Stimulated activated naive CD4-positive, alpha-beta T cell (primary cell): ENCODE results near the gene PPP1R7.
A peak's percentile ranks its signal among the peaks of the same experiment; 100 is the strongest.

Source experiments
- DNase-seq, 6 experiments: peaks; one replicate each; lab custom pipeline; 2025; lab: John Stamatoyannopoulos, UW

PPP1R7 gene

DNA sequence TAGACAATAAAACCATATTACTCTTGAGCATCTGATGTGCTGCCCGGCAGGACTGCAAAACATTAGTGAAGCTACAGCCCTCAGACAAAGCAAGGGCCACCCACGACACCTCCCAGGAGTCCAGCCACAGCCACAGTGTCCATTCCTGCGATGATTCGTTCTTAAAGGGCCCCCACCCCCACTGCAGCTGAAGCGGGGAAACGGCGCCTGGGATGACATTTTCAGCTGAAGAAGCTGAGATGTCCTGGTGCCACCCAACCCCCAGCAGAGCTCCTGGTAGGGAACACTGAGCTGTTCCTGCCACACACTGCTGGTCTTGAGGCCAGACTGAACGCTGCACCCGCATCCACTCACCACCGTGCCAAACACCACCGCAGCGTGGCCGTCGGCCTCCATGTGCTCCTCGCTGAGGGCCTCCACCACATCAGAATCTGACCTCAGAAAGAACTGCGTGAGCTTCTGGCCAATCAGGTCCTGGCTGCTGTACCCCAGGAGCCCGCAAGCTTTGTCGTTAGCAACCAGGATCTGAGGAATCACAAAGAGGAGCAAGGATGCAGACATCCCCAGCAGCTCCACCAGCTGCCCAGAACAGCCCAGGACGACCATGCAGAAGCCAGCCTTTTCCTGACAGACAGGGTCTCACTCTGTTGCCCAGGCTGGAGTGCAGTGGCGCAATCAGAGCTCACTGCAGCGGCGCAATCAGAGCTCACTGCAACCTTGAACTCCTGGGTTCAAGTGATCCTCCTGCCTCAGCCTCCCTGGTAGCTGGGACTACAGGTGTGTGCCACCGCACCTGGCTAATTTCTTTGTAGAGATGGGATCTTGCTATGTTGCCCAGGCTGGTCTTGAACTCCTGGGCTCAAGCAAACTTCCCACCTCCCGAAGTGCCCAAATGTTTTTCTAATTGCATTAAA, 10.5 kb upstream of the PPP1R7 start:
- DNase-seq = no peak

DNA sequence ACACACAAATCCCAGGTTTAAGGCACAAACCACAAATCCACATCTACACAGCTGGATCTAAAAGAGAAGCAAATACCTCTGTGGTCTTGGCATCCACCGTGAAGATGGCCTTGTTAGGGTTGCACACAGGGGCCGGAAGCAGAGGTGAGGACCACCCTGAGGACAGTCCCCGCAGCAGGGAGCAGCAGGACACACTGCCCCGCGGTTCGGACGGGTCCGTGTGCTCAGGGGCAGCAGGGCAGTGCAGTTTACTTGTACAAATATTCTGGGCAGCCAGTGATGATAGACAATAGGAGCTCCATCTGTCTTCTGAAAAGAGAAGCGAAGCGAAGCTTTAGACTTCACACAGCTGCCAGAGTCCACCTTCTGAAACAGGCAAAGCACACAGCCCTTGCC, 9.8 kb upstream of the PPP1R7 start:
- DNase-seq = no peak

DNA sequence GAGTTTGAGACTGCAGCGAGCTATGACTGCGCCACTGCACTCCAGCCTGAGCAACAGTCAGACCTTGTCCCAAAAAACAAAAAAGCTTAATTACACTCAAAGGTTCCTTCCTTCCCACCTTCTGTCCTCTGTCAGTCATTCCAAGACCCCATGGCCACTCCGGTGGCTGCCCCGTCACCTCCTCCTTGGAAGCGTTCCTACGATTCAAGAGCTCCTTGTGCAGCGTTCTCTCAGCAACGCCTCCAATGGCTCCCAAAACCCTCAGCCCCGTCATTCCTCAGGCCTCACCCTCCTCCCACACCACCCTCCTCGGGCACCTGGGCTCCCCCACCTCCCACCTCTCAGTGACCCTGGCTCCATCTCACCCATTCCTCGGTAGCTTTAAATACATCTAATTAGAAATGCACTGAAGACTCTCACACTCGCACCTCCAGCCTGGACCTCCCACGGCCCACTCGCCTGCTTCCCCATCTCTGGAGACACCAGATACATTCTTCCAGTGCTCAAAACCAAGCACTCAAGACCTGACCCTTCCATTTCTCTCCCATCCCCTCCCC, 9.0 kb upstream of the PPP1R7 start:
- no peak for DNase-seq

DNA sequence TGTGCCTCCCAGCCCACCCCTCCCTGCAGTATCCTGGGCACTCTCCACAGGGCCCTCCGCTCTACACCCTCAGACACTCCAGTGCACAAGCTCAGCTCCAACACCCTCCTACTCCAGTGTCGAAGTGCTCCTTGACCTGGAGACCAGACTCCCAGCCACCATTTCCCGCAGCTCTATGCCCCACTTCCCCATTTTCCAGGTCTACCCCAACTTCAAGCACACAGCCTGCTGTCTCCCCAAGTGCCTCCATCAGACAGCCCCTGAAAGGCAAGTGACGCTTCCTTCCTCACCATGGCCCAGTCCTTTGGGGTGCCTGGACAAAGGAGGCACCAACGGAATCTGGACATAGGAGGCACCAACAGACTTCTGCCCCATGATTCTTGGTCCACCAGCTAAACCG, 8.2 kb upstream of the PPP1R7 start:
- DNase-seq = no peak

DNA sequence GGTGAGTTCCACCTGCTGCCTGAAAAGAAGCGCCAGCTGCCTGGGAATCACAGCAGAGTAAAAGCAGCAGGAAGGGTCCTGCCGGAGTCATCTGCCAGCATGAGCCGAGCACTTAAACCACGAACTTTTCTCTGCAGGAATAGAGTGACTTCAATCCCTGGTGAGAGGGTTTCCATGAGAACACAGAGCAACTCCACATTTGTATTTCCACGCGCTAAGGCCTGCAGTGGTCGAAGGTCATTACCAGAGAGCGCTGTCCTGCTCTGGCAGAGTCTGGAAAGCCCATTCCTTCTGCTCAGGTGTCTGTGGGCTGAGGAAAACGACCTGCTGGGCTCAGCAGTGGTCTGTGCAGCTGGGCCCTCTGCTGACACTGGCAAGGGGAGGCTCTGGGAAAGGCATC, 7.7 kb upstream of the PPP1R7 start:
- DNase-seq = no peak

DNA sequence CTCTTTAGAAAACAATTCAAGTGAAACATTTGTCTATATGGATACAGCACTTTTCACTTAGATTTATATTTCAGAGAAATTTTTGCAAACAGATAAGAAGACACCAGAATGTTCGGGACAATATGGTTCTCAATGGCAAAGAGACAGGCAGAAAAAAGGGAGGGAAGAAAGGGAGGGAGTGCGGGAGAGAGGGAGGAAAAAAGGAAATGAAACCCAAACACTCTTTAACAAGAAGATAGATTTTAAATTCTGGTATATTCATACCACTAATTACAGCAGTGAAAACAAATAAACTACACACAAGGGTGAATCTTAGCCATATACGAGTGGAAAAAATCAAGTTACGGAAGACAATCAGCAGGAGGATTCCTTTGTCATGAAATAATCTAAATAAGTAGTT, 4.0 kb upstream of the PPP1R7 start:
- DNase-seq = no peak

DNA sequence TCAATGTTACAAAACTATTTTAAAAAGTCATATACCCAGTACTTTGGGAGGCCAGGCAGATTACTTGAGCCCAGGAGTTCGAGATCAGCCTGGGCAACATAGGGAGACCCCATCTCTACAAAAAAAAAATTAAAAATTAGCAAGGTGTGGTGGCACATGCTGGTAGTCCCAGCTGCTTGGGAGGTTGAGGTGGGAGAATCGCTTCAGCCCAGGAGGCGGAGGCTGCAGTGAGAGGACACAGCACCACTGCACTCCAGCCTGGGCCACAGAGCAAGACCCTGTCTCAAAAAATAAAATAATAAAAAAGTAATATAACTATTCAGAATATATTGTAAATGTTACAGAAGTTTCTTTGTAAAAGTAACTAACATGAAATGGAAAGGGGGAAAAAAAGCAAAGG, 2.9 kb upstream of the PPP1R7 start:
- DNase-seq = no peak

DNA sequence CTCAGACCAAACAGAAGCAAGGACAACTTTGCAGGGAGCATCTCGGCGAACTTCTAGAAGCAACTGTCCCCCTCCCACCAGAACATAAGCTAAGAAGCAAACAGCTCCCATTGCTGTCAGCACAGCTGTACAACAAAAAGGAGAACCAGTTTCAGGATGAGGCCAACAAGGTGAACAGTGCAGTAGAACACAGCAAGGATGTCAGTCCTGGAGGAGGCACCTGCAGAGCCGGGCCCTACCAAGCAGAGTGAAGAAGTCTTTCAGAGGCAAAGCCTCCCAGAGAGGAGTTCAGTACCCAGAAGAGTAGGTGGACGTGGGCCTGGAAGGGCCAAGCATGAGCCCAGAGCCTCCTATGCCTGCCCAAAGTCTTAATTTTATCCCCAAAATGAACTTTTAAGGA, 2.0 kb upstream of the PPP1R7 start:
- no peak for DNase-seq

DNA sequence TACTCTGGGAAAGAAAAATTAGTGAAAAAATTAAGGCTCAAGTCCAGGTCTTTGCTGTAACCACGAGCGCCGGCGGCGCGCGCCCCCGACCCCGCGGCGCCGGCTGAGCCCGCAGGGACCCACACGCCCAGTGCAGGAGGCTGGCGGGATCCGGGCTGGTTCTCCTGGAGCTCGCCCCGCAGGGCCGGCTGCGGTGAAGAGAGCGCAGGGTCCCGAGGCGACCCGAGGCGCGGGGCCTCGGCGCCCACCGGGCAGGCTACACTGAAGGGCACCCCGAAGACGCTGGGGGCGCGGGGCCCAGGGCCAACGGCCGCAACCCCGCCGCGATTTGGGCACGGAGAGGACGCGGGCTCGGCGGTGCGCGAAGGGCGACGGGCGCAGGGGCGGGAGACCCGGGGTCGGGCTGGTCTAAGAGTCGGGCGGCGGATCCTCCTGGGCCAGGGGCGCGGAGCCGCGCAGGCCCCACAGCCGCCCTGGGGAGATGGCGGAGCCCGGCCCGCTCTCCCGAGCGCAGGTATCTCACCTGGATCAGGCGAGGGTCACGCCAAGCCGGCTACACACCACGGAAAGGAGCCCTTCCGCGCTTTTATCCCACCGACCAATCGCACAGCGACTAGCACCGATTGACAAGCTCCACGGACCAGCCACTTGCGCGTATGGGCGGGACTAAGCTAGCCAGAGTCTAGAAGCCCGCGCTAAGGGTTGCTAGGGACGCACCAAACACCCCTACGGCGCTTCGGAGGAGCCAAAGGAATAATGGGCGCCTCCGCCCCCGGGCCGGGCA, 1.2 kb upstream of the PPP1R7 start, which contains the start of gene PASK:
Gene PASK, minus strand, starts transcription at position 582 of the 784 bp plus-strand sequence. CDS start 6,440 bp downstream, outside the sequence.
- DNase-seq = peak; percentile 86 to 93 (median 90)

DNA sequence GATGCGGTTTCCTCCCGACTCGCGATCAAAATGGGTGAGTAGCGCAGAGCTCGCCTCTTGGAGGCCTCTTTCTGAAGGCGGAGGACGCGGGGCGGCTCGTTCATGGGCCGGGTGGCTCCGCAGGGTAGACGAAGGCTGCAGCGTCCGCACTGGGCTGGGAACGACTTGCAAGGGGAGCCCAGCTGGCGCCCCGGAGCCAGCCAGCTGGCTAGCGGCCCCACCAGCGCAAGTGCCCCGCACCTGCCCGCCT, 667 bp upstream of the PPP1R7 start:
- DNase-seq = no peak

DNA sequence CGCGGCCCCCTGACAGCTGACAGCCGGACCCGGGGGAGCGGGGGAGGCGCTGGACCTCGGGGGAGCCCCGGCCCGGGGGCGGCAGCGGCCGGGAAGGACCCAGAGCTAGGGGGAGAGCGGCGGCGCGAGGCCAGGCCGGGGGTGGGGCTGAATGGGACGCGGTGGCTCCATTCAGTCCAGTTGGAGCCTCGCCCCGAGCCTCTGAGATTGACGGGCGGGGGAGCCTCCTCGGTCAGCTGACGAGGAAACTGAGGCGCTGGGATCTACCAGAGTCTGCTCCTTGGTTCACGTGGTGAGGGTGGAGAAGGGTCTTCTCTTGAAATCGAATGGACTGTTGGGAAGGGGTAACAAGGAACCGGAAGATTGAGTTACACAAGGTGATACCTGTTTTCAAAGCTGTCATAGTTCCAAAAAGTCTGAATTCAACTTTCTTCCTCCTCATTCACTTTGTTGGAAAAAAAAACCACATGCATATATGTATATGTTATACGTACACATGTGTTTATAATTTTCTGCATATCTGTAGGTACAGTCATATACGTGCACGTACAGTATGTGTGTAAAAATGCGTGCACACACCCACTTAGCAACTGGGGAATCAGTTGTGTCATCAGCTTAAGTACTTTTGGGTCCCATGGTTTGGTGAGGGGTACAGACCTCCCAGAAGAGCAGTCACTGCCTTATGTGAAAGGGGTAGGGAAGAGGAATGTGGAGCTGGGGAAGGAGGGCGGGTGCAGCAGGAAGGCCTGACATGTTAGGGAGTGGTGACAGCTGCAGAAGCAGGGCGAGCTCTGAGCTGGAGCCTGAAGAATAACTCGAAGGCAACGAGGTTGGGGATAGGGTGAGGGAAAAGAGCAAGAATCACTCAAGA, 628 bp downstream of the PPP1R7 start:
- DNase-seq = no peak

DNA sequence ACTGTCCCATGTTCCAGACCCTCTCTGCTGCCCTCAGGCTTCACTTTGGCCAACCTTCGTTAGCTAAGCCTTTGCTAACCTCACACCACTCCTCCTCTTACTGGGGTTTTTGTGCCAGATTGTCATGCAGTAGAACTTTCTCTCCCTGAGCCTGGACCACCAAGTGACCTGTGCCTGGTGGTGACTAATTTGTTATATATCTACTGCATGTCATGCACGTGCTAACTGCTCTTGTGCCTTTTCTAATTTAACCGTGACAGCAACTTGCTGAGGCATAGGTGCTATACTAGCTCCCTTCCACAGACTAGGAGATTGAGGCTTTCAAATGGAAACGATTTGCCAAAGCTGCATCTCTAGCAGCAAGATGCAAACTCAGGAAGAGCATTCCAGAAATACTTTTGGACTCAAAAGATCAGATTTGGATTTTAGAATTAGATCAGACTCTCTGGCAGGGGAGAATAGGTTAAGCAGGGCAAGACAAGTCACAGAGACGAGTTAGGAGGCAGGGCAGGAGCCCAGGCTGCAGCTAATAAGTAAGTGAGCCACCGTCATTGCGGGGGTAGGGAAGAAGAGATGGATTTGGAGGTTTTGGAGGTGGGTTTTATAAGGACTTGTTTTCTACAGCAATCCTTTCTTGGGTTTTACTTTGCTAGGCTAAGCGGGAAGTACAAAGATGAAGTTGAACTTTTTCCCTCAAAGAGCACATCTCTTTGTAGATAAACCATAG, 1.8 kb downstream of the PPP1R7 start:
- DNase-seq = no peak

DNA sequence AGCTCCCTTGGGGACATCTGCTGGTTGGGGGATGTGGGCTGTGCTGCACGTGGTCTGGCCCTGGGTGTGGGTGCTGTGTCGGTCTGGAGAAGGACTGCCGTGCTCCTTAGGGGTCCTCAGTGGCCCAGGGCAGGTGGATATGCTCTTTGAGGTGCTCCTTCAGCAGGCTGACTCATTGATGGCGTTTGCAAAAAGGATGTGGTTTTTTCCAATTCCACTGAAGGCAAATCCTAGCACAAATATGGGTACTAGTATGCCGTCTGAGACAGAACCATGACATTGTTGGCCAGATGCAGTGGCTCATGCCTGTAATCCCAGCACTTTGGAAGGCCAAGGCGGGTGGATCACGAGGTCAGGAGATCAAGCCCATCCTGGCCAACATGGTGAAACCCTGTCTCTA, 3.3 kb downstream of the PPP1R7 start:
- DNase-seq = no peak

DNA sequence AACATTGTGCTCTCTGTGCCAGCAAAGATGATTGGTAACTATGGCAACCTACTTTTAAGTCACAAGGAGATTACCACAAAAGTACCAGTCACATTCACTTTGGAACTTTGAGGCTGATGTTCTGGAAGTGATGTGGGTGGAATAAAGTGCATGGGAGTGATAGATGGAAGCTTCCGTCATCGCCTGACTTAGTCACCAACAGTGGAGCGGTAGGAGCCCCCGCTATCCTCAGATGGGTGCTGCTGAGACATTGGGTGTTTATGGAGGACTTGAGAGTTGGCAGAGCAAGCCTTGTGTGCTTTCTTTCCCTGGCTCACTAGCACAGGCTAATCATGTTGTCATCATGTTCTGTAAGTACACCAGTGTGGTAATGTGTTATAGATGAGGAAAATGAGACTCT, 4.6 kb downstream of the PPP1R7 start:
- no peak for DNase-seq

DNA sequence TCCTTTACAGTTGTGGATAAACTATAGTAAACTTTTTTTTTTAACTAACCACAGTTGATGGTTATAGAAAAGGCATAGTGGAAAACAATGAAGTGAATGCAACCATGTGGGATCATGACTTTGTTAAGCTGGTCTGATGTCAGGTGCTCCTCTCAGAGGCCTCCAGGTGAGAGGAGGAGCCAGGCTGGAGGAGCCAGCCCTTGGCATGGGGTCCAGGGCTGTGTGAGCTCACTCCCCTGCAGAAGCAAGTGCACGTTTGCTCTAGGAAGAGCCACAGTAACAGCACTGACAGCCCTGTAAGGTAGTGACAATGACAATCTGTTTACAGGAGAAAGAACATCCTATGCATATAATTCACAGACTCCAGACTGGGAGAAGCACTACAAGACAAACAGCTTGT, 5.7 kb downstream of the PPP1R7 start:
- DNase-seq = no peak

DNA sequence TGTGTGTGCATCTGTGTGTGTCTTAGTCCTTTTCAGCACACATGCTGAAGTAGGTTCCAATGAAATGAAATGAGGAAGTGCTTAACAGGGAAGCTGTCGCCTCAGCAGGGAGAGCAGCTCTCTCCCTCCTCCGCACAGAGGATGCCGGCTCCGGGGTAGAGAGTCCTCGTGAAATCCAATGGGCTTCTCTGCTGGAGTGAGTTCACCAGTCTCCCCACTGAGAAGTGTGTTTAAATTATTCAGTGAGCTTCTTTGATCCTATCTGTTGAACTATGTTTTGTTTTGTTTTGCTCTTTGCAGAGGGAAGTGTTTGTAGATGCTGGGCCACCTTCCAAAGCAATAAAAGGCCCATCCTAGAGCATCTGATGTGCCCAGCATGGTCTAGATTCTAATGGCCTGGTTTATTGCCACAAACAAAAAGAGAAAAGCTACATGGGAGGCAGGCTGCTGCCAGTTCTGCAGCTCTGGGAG, 6.7 kb downstream of the PPP1R7 start:
- no peak for DNase-seq

DNA sequence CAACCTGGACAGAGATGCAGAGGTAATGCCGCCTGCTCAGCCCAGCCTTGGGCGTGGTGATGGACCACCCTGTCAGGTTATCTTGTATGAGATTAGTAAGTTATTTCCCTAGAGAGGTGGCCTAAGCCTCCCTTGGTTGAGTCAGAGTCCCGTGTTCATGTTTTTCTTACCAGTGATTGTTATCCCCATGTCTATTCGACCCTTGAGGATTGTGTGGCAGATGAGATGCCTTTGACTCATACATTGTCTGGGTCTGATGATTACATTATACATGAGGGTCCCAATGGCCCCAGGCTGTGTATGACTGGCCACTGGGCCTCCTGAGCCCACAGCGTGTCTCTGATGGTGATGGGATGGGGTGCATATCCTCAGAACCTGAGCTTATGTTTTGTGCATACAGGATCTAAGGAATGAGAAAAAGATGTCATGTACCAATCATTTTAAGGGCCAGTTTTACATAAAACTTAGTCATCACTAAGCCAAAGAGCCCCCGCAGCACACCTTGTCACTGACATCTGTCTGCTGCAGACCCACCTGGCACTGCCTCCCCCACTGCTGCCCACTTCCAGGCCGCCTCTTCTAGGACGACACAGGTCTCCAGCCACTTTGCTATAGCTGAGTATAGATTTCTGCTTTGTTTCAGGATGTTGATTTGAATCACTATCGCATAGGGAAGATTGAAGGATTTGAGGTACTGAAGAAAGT, 7.7 kb downstream of the PPP1R7 start:
- no peak for DNase-seq

DNA sequence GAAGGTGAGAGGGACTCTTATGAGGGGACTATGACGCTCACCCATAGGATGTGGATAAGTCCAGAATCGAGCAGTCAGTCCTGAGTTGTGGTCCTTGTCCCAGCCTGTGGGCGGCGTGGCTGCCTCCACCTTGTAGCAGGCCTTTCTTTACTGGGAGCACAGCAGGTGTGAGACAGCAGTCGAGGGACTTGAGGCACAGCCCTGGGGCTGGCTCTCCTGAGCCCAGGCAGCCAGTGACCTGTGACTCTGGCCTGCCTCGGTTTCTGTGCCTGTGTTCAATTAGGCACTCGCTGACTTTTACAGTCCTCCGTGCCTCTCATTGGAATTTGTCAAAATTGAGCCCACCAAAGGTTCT, 8.3 kb downstream of the PPP1R7 start:
- DNase-seq = no peak

DNA sequence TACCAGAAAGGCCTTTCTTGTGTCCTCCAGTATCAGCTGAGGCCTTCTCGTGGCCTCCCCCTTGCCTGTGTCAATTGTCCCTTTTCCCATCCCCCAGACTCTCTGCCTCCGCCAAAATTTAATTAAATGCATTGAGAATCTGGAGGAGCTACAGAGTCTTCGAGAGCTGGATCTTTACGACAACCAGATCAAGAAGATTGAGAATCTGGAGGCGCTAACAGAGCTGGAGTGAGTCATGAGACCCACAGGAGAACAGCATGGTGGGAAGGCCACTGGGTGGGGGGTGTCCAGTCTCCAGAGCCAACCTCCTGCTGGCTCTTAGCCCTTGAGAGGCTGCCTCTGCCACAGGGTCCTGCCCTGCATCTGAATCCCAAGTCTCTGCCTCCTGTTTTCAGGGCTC, 8.8 kb downstream of the PPP1R7 start:
- DNase-seq = no peak

DNA sequence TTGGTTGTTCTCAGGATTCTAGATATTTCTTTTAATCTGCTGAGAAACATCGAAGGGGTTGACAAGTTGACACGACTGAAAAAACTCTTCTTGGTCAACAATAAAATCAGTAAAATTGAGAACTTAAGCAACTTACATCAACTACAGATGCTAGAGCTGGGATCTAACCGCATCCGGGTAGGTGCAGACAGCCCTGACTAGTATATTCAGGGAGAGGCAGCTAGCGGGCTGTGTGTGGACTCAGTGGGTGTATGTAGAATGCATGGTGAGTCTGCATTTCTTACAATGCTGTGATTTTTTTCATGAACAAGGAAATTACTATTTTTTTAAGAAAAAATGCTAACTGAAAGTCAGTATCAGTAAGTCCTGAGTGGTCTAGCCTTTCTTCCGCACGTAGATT, 10.1 kb downstream of the PPP1R7 start:
- DNase-seq = no peak
